ENCODE measurements around the gene TBC1D17. TPM values are rescaled to one million over a fixed set of nuclear protein-coding genes. Genes with fewer than 3 reads are reported as not detected.

Gene TBC1D17
- 10 to 100 TPM; 41.1 to 52.4 TPM for total RNA-seq
- polyA plus RNA-seq = 100 to 1,000 TPM in 1 of 2 donors, 10 to 100 TPM in 1; 22.7 to 102 TPM
- long read RNA-seq, donor 1, transcript TBC1D17-201 (17 exons, 2,366 nt) = major isoform, 12 of 57 reads
- long read RNA-seq, donor 1, partial matches to known transcripts = 23 of 57 reads
- long read RNA-seq, donor 1, other reads (novel, unspliced or antisense) = 22 of 57 reads
- long read RNA-seq, donor 2, transcript TBC1D17-201 (17 exons, 2,366 nt) = major isoform, 5 of 18 reads
- long read RNA-seq, donor 2, partial matches to known transcripts = 3 of 18 reads
- long read RNA-seq, donor 2, other reads (novel, unspliced or antisense) = 9 of 18 reads

GRCh38 chr19:49877020-49877878, at the start of gene TBC1D17, which contains the start of gene AKT1S1:
TBC1D17 (plus strand) TSS chr19:49877702; CDS start chr19:49877724, 22 bp downstream.
AKT1S1 (minus strand) TSS chr19:49877355; CDS start chr19:49873295, 4,060 bp downstream.
- Histone ChIP-seq H3K27ac (ENCODE audit: low read depth in 1 of 2, low read length in 2 of 2) (peak within 1 kb of the TSS; percentile 33 to 89), H3K4me1 (ENCODE audit: control insufficient read depth in 1 of 2, insufficient read depth in 2 of 2, low read length in 2 of 2) (no peaks in the 10 kb centered on the region), H3K9me3 (ENCODE audit: control insufficient read depth, low read length) (no peaks in the 10 kb centered on the region), H3K36me3 (ENCODE audit: control insufficient read depth in 1 of 2, insufficient read depth in 2 of 2, low read length in 1 of 2) (peaks cover 2 to 12% of the 10 kb centered on the region in 2 donors), H3K4me3 (ENCODE audit: low read length in 2 of 2) (peak within 1 kb of the TSS; percentile 65 to 71), H3K27me3 (ENCODE audit: control insufficient read depth in 1 of 2, insufficient read depth in 2 of 2, low read length in 1 of 2) (no peaks in the 10 kb centered on the region)
- intact Hi-C loops (cut with DNase I) = no loop called here
- ATAC-seq (ENCODE audit: low FRiP score) = peak; percentile 93
- peak; percentile 99 to 100 for DNase-seq
- WGBS, 2 donors = 0% methylated on average over 60 to 61 of the region's 61 CpGs

- Histone ChIP-seq H3K36me3 (ENCODE audit: control insufficient read depth in 1 of 2, insufficient read depth in 2 of 2, low read length in 1 of 2) (no peaks in the 10 kb centered on the region), H3K27me3 (ENCODE audit: control insufficient read depth in 1 of 2, insufficient read depth in 2 of 2, low read length in 1 of 2) (no peaks in the 10 kb centered on the region), H3K4me3 (ENCODE audit: low read length in 2 of 2) (no peak overlapping the region), H3K27ac (ENCODE audit: low read depth in 1 of 2, low read length in 2 of 2) (no peak overlapping the region), H3K9me3 (ENCODE audit: control insufficient read depth, low read length) (no peaks in the 10 kb centered on the region), H3K4me1 (ENCODE audit: control insufficient read depth in 1 of 2, insufficient read depth in 2 of 2, low read length in 2 of 2) (no peaks in the 10 kb centered on the region)
- WGBS, 2 donors = 90 to 91% methylated on average over 8 of the region's 8 CpGs
- intact Hi-C loops (cut with DNase I) = no loop called here
- DNase-seq = no peak
- no peak for ATAC-seq (ENCODE audit: low FRiP score)
Measured at GRCh38 chr19:49829200-49829599, 48.3 kb upstream of the TBC1D17 start.

GRCh38 chr19:49829721-49830120, 47.8 kb upstream of the TBC1D17 start:
- ATAC-seq (ENCODE audit: low FRiP score) (no peak), DNase-seq (no peak)
- no peak overlapping the region for H3K27ac ChIP-seq (ENCODE audit: low read depth in 1 of 2, low read length in 2 of 2)
- H3K4me3 ChIP-seq (ENCODE audit: low read length in 2 of 2) = no peak overlapping the region
- 94 to 95% methylated on average over 13 to 18 of the region's 18 CpGs for WGBS, 2 donors
- H3K4me1 ChIP-seq (ENCODE audit: control insufficient read depth in 1 of 2, insufficient read depth in 2 of 2, low read length in 2 of 2) = no peaks in the 10 kb centered on the region
- no peaks in the 10 kb centered on the region for H3K27me3 ChIP-seq (ENCODE audit: control insufficient read depth in 1 of 2, insufficient read depth in 2 of 2, low read length in 1 of 2)
- no peaks in the 10 kb centered on the region for H3K9me3 ChIP-seq (ENCODE audit: control insufficient read depth, low read length)
- intact Hi-C loops (cut with DNase I) = no loop called here
- H3K36me3 ChIP-seq (ENCODE audit: control insufficient read depth in 1 of 2, insufficient read depth in 2 of 2, low read length in 1 of 2) = no peaks in the 10 kb centered on the region

- DNase-seq = no peak
- no peaks in the 10 kb centered on the region for H3K4me1 ChIP-seq (ENCODE audit: control insufficient read depth in 1 of 2, insufficient read depth in 2 of 2, low read length in 2 of 2)
- H3K4me3 ChIP-seq (ENCODE audit: low read length in 2 of 2) = no peak overlapping the region
- H3K9me3 ChIP-seq (ENCODE audit: control insufficient read depth, low read length) = no peaks in the 10 kb centered on the region
- H3K36me3 ChIP-seq (ENCODE audit: control insufficient read depth in 1 of 2, insufficient read depth in 2 of 2, low read length in 1 of 2) = no peaks in the 10 kb centered on the region
- H3K27me3 ChIP-seq (ENCODE audit: control insufficient read depth in 1 of 2, insufficient read depth in 2 of 2, low read length in 1 of 2) = no peaks in the 10 kb centered on the region
- no peak overlapping the region for H3K27ac ChIP-seq (ENCODE audit: low read depth in 1 of 2, low read length in 2 of 2)
- intact Hi-C loops (cut with DNase I) = no loop called here
- WGBS, 2 donors = 94 to 95% methylated on average over 12 of the region's 12 CpGs
- no peak for ATAC-seq (ENCODE audit: low FRiP score)
Measured at GRCh38 chr19:49830766-49831165, 46.7 kb upstream of the TBC1D17 start.

- intact Hi-C loops (cut with DNase I) = no loop called here
- Histone ChIP-seq H3K9me3 (ENCODE audit: control insufficient read depth, low read length) (no peaks in the 10 kb centered on the region), H3K27ac (ENCODE audit: low read depth in 1 of 2, low read length in 2 of 2) (no peak overlapping the region), H3K4me3 (ENCODE audit: low read length in 2 of 2) (no peak overlapping the region), H3K27me3 (ENCODE audit: control insufficient read depth in 1 of 2, insufficient read depth in 2 of 2, low read length in 1 of 2) (no peaks in the 10 kb centered on the region), H3K36me3 (ENCODE audit: control insufficient read depth in 1 of 2, insufficient read depth in 2 of 2, low read length in 1 of 2) (no peaks in the 10 kb centered on the region), H3K4me1 (ENCODE audit: control insufficient read depth in 1 of 2, insufficient read depth in 2 of 2, low read length in 2 of 2) (no peaks in the 10 kb centered on the region)
- 96 to 97% methylated on average over 8 of the region's 8 CpGs for WGBS, 2 donors
- DNase-seq (no peak), ATAC-seq (ENCODE audit: low FRiP score) (no peak)
Measured at GRCh38 chr19:49831592-49831991, 45.9 kb upstream of the TBC1D17 start.

- ATAC-seq (ENCODE audit: low FRiP score) (no peak), DNase-seq (no peak)
- H3K27ac ChIP-seq (ENCODE audit: low read depth in 1 of 2, low read length in 2 of 2) = no peak overlapping the region
- H3K4me1 ChIP-seq (ENCODE audit: control insufficient read depth in 1 of 2, insufficient read depth in 2 of 2, low read length in 2 of 2) = no peaks in the 10 kb centered on the region
- H3K27me3 ChIP-seq (ENCODE audit: control insufficient read depth in 1 of 2, insufficient read depth in 2 of 2, low read length in 1 of 2) = no peaks in the 10 kb centered on the region
- WGBS, 2 donors = 67 to 73% methylated on average over 9 of the region's 9 CpGs
- H3K4me3 ChIP-seq (ENCODE audit: low read length in 2 of 2) = no peak overlapping the region
- no peaks in the 10 kb centered on the region for H3K9me3 ChIP-seq (ENCODE audit: control insufficient read depth, low read length)
- intact Hi-C loops (cut with DNase I) = no loop called here
- H3K36me3 ChIP-seq (ENCODE audit: control insufficient read depth in 1 of 2, insufficient read depth in 2 of 2, low read length in 1 of 2) = no peaks in the 10 kb centered on the region
Measured at GRCh38 chr19:49832556-49832955, 44.9 kb upstream of the TBC1D17 start.

- Histone ChIP-seq H3K36me3 (ENCODE audit: control insufficient read depth in 1 of 2, insufficient read depth in 2 of 2, low read length in 1 of 2) (no peaks in the 10 kb centered on the region), H3K27ac (ENCODE audit: low read depth in 1 of 2, low read length in 2 of 2) (no peak overlapping the region), H3K9me3 (ENCODE audit: control insufficient read depth, low read length) (no peaks in the 10 kb centered on the region), H3K4me1 (ENCODE audit: control insufficient read depth in 1 of 2, insufficient read depth in 2 of 2, low read length in 2 of 2) (no peaks in the 10 kb centered on the region), H3K27me3 (ENCODE audit: control insufficient read depth in 1 of 2, insufficient read depth in 2 of 2, low read length in 1 of 2) (no peaks in the 10 kb centered on the region), H3K4me3 (ENCODE audit: low read length in 2 of 2) (no peak overlapping the region)
- WGBS, 2 donors = 88 to 90% methylated on average over 7 of the region's 7 CpGs
- ATAC-seq (ENCODE audit: low FRiP score) (no peak), DNase-seq (no peak)
- intact Hi-C loops (cut with DNase I) = no loop called here
Measured at GRCh38 chr19:49833599-49833998, 43.9 kb upstream of the TBC1D17 start.

- H3K27ac ChIP-seq (ENCODE audit: low read depth in 1 of 2, low read length in 2 of 2) = no peak overlapping the region
- no peak for DNase-seq
- intact Hi-C loops (cut with DNase I) = no loop called here
- H3K27me3 ChIP-seq (ENCODE audit: control insufficient read depth in 1 of 2, insufficient read depth in 2 of 2, low read length in 1 of 2) = no peaks in the 10 kb centered on the region
- no peak for ATAC-seq (ENCODE audit: low FRiP score)
- no peaks in the 10 kb centered on the region for H3K4me1 ChIP-seq (ENCODE audit: control insufficient read depth in 1 of 2, insufficient read depth in 2 of 2, low read length in 2 of 2)
- no peaks in the 10 kb centered on the region for H3K36me3 ChIP-seq (ENCODE audit: control insufficient read depth in 1 of 2, insufficient read depth in 2 of 2, low read length in 1 of 2)
- H3K4me3 ChIP-seq (ENCODE audit: low read length in 2 of 2) = no peak overlapping the region
- no peaks in the 10 kb centered on the region for H3K9me3 ChIP-seq (ENCODE audit: control insufficient read depth, low read length)
- 92% methylated on average over 11 to 12 of the region's 12 CpGs for WGBS, 2 donors
Measured at GRCh38 chr19:49835562-49835961, 41.9 kb upstream of the TBC1D17 start.
